ENCODE data around the gene HOXA9. TPM values are rescaled to one million over a fixed set of nuclear protein-coding genes. Genes with fewer than 3 reads are reported as not detected.
A peak's percentile ranks its signal among the peaks of the same experiment; 100 is the strongest.

HOXA9 gene
- polyA plus RNA-seq, 4 donors: 86.6 to 118 (median 107) TPM

DNA sequence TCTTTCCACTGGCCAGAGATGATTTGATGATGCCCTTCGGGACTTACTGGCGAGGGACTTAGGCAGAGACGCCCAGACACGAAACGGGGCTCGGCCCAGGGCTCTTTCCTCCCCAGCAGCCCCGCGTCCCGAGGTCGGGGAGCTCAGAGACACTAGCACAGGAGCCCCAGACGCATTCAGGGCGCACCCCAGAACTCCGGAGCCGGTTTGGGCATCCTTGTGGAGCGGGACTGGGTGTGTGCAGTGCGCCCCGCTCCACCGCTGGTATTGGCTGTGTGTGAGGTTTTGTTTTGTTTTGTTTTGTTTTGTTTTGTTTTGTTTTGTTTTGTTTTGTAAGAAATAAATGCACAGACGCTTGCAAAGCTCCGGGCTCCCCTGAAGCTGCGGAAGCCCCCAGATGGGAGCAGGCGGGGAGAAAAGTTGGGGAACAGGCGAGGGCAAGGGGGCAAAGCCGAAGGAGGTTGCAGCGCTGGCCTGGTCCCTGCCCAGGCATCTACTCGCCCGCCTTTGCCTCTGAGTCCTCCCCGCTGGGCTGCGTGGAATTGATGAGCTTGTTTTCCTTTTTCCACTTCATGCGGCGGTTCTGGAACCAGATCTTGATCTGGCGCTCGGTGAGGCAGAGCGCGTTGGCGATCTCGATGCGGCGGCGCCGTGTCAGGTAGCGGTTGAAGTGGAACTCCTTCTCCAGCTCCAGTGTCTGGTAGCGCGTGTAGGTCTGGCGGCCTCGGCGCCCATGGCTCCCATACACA, 20.0 kb downstream of the HOXA9 start:
- DNase-seq (ENCODE audit: low read depth in 4 of 4, low spot score in 2 of 4): no peak

- no peak for DNase-seq (ENCODE audit: low read depth in 4 of 4, low spot score in 2 of 4)
Measured at GRCh38 chr7:27144781-27145164, 20.6 kb downstream of the HOXA9 start.

DNA sequence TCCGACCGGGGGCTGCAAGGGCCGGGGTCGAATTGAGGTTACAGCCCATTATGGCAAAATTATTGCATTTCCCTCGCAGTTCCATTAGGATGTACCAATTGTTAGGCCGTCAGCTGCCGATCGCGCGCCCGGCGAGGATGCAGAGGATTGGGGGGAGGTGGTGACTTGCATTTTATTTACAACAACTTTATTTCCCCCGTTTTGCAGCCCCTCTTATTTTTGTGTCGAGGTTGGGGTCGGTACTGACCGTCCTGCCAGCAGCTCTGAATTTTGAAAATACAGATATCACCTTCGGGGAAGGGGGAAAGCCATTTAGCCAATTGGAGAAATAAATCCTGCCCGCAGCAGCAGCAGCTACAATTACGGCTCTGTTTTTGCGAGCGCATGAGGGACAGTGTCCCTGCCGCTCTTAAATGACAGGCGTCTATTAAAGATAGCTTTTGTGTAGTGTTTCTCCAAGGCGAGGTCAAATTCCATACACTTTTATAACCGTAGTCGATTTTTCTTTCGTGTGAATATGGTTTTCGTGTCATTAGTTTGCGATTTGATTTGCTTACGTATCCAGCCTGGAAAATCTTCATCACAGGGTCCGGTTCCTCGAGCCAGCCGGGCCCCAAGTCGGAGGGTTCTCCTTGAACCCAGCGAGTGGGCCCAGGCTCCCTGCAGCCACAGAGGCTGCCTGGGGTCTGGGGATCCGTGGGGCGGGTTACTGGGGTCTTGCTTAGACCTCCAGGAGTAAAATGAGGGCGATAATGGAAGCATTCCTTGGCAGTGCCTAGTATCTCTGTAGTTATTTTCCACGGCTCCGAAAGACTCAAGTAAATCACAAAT, 21.2 kb downstream of the HOXA9 start:
- no peak for DNase-seq (ENCODE audit: low read depth in 4 of 4, low spot score in 2 of 4)

GRCh38 chr7:27143023-27143949, 22.1 kb downstream of the HOXA9 start, which contains the start of gene HOXA5:
Gene HOXA5 (minus strand): TSS chr7:27143681. CDS start chr7:27143607, 74 bp downstream.
- DNase-seq (ENCODE audit: low read depth in 4 of 4, low spot score in 2 of 4): peak in 1 of 4 donors; percentile 88

- DNase-seq (ENCODE audit: low read depth in 4 of 4, low spot score in 2 of 4): no peak
Measured at GRCh38 chr7:27142580-27143022, 22.7 kb downstream of the HOXA9 start.

GRCh38 chr7:27141923-27142579, 23.3 kb downstream of the HOXA9 start:
- DNase-seq (ENCODE audit: low read depth in 4 of 4, low spot score in 2 of 4): no peak

DNA sequence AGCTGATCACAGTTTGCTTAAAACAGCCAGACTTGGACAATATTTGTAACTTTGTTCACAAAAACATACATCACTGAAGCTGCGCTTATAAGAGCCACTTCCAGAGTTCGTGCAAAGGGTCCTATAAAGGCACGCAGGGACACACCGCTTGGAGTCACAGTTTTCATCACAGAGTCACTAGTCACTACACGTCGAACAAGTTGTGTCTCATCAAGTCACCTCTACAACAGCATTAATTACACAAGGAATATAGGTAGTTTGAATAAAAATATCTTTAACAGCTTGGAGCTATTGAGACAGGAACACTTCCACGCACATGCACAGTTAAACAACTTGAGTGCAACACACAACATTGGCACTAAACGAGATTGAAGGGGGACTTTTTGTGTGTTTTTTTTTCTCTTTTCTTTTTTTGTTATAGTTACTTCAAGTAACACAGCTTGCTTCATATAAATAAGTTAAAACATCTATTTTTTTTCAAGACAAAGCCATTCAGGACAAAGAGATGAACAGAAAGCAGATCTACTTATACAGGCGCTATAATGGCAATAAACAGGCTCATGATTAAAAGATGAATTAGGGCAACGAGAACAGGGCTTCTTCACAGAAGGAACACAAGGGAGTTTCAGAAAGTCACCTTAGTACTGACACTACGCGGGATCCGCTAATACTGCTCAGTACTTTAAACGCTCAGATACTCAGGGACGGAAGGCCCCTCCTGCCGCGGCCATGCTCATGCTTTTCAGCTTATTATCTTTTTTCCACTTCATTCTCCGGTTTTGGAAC, 24.0 kb downstream of the HOXA9 start:
- DNase-seq (ENCODE audit: low read depth in 4 of 4, low spot score in 2 of 4): no peak

DNA sequence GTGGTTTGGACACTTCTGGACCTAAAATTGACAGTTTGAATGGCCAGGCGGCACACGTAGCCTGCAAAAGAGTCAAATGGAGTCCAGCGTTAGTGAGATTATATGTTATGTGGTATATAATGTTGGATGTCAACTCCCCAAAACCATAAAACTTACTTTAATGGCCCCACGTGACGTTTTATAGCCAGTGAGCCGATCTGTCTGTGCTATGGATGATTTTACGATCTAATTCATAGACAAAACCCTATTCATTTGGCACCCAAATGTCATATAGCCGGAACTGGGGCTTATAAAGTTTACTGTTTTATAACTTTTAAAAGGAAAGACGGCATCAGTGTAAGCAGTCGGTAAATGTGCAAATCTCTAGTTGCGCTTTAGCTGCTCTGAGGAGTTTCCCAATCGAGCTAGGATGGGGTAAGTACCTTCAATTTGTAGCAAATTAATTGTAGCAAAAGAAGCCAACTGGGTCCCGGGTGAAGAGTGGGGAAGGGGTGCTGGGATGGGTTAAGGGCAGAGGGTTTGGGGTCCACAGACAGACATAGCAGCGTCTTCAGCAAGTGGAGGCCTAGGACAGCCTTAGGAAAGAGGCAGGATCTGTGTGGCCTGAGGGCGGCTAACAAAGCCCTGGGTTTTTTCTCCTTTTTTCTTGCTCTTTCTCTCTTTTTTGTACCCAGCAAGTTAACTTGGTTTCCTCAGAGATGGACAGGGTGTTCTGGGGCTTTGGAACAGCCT, 25.0 kb downstream of the HOXA9 start:
- DNase-seq (ENCODE audit: low read depth in 4 of 4, low spot score in 2 of 4): no peak

DNA sequence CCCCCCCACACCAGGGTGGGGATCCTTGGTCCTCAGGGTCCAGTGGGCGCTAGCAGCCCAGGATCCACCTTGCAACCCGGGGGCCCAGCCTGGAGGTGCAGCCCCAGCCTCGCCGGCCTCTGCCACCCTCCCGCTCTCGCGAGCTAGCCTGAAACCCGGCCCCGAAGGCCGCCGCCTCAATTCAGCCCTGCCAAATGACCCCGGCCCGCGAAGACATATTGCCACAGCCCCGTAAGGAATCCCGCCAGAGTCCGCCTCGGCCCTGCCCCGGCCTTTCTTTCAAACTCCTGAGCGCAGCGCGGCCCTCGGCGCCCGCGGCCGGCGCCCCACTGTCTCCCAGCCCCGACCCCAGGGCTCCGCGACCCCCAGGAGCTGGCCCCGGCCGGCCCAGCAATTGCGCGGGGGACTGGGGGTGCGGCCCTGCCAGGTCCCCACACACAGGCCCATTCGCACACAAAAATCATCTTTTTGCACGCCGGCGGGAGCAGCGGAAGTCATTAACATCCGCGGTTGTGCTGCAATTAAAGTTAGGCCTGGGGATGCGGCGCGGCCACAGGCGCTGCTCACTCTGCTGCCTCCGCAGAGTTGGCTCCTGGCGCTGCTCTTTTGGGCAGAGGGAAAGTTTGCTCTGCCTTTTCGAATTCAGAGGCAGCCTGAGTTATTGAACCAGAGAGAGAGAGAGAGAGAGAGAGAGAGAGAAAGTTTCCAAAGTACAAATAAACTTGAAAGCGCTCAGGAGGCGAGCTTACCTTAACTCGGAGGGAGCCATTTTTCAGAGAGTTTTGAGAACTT, 25.8 kb downstream of the HOXA9 start:
- no peak for DNase-seq (ENCODE audit: low read depth in 4 of 4, low spot score in 2 of 4)

DNA sequence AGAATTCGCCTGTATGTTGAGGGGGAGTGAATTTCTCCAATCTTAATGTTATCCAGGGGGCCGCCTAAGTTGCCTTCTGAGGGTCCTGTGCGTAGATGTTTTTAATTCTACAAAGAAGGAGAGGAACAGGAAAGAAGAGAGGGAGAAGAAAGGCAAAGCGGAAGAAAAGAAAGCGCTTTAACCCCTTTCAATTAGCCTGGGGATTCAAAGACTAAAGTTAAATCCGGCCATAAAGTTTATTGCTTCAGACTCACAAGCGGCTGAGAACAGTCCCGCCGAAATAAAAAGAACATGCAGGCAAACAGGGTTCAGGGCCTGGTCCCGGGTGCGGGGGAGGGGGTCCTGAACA, 26.4 kb downstream of the HOXA9 start:
- DNase-seq (ENCODE audit: low read depth in 4 of 4, low spot score in 2 of 4): no peak

GRCh38 chr7:27138472-27138871, 26.9 kb downstream of the HOXA9 start:
- DNase-seq (ENCODE audit: low read depth in 4 of 4, low spot score in 2 of 4): no peak

GRCh38 chr7:27137640-27138315, 27.6 kb downstream of the HOXA9 start:
- DNase-seq (ENCODE audit: low read depth in 4 of 4, low spot score in 2 of 4): no peak

DNA sequence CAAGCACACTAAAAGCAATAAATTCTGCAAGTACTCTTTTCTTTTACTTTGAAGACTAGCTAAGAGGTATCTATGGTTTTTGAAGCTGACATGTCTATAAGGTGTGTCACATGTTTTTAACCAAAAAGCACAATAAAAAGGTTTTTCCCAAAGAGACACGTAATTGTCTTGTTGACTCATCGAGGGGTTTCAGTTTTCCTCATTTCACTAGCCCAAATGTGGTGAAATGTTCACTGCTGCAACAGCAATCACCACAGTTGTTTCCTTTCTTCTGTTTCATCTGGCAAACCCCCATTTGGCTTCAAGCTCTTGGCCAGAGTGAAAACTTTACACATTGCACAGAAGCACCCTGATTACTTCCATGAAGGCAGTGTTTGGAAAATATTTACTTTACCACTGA, 30.9 kb downstream of the HOXA9 start:
- no peak for DNase-seq (ENCODE audit: low read depth in 4 of 4, low spot score in 2 of 4)

DNA sequence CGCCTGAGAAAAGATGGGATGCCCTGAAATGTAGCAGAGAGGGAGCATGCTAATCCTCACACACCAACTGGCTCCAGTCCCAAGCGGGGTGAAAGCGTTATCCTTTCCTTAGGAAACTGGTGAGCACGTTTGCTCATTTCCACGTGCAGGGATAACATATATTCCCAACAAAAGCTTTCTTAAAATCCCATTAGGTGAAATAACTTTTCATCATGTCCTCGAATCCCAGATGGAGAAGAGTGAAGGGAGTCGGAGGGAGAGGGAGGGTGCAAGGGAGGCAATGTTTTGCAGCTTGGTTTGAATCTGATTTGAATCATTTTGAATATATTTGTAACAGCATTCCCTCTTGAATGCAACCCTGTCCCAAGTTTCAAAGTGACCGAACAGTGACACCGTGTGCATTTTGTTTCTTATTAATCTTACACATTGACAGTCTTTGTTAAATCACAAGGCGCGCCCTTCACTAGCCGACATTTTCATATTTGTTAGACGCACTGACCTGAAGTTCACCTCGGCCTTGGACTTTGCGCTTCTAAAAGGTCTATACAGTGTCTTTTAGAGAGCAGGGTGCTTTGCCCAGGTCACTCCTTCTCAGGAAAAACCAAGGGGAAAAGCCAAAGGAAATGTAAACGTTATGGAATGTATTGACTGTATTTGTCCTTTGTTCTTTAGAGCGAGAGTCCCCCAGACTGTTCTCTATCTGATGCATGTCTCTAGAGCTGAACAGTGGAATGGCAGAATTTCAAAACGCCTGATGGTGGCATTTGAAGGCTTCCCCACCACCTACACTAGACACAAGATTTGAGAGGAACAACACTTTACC, 31.7 kb downstream of the HOXA9 start:
- DNase-seq (ENCODE audit: low read depth in 4 of 4, low spot score in 2 of 4): no peak

DNA sequence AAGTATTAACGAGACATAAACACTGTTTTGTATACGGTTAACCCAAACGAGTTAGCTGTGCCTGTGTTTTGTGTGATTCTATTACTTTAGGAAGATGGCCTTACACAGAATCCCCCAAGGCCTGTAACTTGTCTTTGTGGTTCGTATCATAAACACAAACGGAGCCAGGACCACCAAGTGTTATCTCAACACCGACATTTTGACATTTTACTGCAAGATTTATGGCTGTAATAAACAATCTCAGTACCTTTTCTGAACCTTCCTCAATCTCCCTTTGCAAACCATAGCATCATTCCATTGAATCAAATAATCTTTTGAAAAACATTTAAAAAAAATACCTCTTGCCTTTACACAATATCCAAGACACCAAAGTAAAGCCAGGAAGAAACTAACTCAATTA, 32.4 kb downstream of the HOXA9 start:
- no peak for DNase-seq (ENCODE audit: low read depth in 4 of 4, low spot score in 2 of 4)

- no peak for DNase-seq (ENCODE audit: low read depth in 4 of 4, low spot score in 2 of 4)
Measured at GRCh38 chr7:27132214-27132613, 33.1 kb downstream of the HOXA9 start.

DNA sequence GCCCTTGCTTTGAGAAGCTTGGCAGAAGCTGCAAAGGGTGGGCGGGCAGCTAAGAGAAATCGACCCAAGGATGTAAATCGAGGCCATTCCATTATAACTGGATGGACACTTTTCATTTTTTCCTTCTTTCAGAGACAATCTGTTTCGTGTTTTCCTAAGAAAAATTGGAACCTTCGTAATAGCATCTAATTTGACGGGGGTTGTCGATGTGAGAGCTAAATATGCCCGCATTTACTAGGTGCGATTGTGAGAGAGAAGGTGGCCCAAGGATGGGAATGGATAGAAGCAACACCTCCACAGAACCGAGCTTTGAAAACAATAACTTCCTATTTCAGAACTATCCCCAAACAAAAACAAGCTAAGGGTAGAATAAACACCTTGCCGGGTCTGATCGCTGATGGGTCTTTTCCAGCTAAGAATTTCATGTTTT, 33.9 kb downstream of the HOXA9 start:
- no peak for DNase-seq (ENCODE audit: low read depth in 4 of 4, low spot score in 2 of 4)
